ENCODE results near the gene NFE2. TPM values are rescaled to one million over a fixed set of nuclear protein-coding genes. Genes with fewer than 3 reads are reported as not detected.
"Not testable (repeated sequence)": the region's sequence is repeated elsewhere in the genome, so short reads cannot be mapped to it uniquely, and the experiment has no call there.

NFE2 gene
- total RNA-seq, 4 donors from 2014 or later = not detected

DNA sequence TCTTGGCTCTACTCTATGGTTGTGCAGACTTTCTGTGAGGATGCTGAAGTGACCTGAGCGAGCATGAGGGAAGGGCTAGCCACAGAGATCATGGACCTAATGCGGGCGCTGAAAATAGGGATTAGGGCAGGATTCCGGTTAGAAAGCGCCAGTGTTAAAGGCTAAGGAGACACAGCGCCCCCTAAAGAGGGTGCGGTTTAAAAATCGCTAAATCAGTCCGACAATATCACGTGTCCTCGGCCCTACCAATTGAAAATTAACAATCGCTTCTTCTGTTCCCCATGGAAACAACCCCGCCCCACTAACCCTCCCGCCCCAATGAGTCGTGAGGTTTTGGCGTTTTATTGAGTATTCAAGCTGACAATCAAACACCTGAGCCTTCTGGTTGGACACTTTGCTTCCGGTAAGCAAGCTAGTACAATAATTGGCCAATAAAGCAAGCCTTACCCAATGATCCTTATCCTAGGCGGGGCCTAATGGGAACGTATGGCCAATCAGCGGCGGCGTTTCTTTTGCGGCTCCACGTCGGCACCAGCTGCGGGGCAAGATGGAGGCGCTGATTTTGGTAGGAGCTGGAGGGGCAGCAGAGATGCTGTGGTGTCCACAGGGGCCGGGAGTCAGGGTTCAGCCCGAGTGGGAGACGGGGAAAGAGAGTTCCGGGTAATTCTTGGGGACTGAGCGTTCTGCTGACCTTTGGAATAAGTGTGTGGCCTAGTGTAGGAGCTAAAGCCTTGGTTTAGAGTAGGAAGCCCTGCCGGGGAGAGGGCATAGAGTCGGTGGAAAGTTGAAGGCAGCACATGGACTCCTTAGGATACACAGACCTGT, 24.0 kb upstream of the NFE2 start, which contains the start of gene COPZ1:
Gene COPZ1, plus strand, starts transcription at position 515 of the 825 bp plus-strand sequence. Its CDS starts 33 bp downstream, at position 548.
- TF ChIP-seq POLR2A (IDR thresholded peaks at IDR 0.05) (peak; percentile 72 to 82), CTCF (IDR thresholded peaks at IDR 0.05) (peak; percentile 60 to 80 (median 66)), EP300 (IDR thresholded peaks at IDR 0.05) (peak; percentile 38 to 92)
- peak within 1 kb of the TSS; percentile 45 to 79 (median 76) for H3K4me3 ChIP-seq

DNA sequence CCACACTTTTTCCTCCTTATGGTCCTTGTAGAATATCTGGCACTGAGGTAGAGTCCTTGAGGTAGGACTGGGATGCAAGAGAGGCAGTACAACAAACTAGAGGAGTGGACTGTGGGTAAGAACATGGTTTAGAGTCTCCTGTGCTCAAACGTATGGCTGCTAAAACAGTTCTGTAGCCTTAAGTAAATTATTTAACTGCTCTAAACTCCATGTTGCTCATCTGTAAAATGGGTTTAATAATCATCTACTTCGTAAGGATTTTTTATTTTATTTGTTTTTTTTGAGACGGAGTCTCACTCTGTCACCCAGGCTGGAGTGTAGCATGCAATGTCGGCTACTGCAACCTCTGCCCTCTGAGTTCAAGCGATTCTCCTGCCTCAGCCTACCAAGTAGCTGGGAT, 20.5 kb upstream of the NFE2 start:
- Histone ChIP-seq H3K4me3 (no peak overlapping the region), H3K9me3 (no peaks in the 10 kb centered on the region), H3K27me3 (no peaks in the 10 kb centered on the region), H3K4me1 (peaks cover 0 to 14% (median 7%) of the 10 kb centered on the region in 4 donors), H3K36me3 (no peaks in the 10 kb centered on the region), H3K27ac (no peak overlapping the region)
- WGBS, 2 donors = 89% methylated on average over 5 of the region's 5 CpGs
- TF ChIP-seq EP300 (IDR thresholded peaks at IDR 0.05) (no peak), POLR2A (IDR thresholded peaks at IDR 0.05) (no peak), CTCF (IDR thresholded peaks at IDR 0.05) (no peak)
- no peak for DNase-seq (ENCODE audit: low spot score in 2 of 2)

More for the DNA sequence above, 24.0 kb upstream of the NFE2 start, which contains the start of gene COPZ1:
- no peaks in the 10 kb centered on the region for H3K9me3 ChIP-seq
- no peaks in the 10 kb centered on the region for H3K36me3 ChIP-seq
- peaks cover 0 to 49% (median 22%) of the 10 kb centered on the region in 4 donors for H3K4me1 ChIP-seq
- H3K27ac ChIP-seq = peak within 1 kb of the TSS; percentile 31 to 92 (median 88)
- H3K27me3 ChIP-seq = no peaks in the 10 kb centered on the region
- whole genome bisulfite sequencing, 2 donors = 1 to 2% methylated on average over 34 of the region's 34 CpGs
- DNase-seq (ENCODE audit: low spot score in 2 of 2) = peak; percentile 94 to 96

DNA sequence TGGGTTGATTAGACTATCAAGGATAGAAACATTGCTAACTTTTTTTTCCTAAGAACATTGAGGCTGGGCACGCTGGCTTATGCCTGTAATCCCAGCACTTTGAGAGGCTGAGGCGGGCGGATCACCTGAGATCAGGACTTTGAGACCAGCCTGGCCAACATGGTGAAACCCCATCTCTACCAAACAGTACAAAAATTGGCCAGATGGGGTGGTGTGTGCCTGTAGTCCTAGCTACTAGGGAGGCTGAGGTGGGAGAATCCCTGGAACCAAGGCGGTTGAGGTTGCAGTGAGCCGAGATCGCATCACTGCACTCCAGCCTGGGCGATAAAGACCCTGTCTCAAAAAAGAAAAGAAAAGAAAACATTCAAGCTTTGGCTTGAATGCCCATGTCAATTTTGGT, 11.5 kb upstream of the NFE2 start:
- 90 to 92% methylated on average over 7 of the region's 7 CpGs for WGBS, 2 donors
- not testable (repeated sequence) for H3K4me3 ChIP-seq; H3K27me3 ChIP-seq; H3K9me3 ChIP-seq; H3K4me1 ChIP-seq; H3K27ac ChIP-seq; DNase-seq (ENCODE audit: low spot score in 2 of 2); H3K36me3 ChIP-seq

DNA sequence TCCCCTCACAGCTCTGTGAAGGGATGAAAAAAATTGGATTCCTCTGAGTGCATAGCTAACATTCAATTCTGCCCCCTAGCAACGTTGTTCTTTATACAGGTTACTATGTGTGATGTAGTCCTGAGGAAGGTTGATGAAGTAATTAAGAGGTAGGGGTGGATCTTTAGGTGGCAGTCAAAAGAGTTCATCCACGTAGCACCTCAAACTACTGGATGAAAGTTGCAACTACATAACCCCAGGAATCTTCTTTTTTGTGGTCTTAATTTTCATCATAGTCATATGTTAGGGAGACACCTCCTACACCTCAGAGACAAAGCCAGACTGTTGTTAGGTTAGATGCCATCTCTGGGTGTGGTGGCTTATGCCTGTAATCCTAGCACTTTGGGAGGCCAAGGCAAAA, 10.2 kb upstream of the NFE2 start:
- WGBS, 2 donors = 60 to 72% methylated on average over 2 of the region's 2 CpGs
- DNase-seq (ENCODE audit: low spot score in 2 of 2) = no peak
- Histone ChIP-seq H3K36me3 (no peaks in the 10 kb centered on the region), H3K27me3 (no peaks in the 10 kb centered on the region), H3K4me1 (no peaks in the 10 kb centered on the region), H3K4me3 (no peak overlapping the region), H3K9me3 (no peaks in the 10 kb centered on the region), H3K27ac (no peak overlapping the region)
- TF ChIP-seq POLR2A (IDR thresholded peaks at IDR 0.05) (no peak), CTCF (IDR thresholded peaks at IDR 0.05) (no peak), EP300 (IDR thresholded peaks at IDR 0.05) (no peak)

GRCh38 chr12:54306925-54307741, 6.3 kb upstream of the NFE2 start:
- WGBS, 2 donors = 61 to 73% methylated on average over 6 to 8 of the region's 8 CpGs
- peaks cover 0 to 22% of the 10 kb centered on the region in 2 donors for H3K27me3 ChIP-seq
- no peaks in the 10 kb centered on the region for H3K36me3 ChIP-seq
- no peak overlapping the region for H3K27ac ChIP-seq
- DNase-seq (ENCODE audit: low spot score in 2 of 2) = peak; percentile 60 to 68
- H3K4me3 ChIP-seq = no peak overlapping the region
- no peak for TF ChIP-seq POLR2A (IDR thresholded peaks at IDR 0.05)
- no peaks in the 10 kb centered on the region for H3K9me3 ChIP-seq
- peaks cover 0 to 13% (median 6%) of the 10 kb centered on the region in 4 donors for H3K4me1 ChIP-seq

Measured in tibial nerve (tissue), 4 donors.